Raji (cell line): ENCODE results near the gene MCTP1.

ENCODE experiments used
- POLR2A ChIP-seq: IDR thresholded peaks from 2 replicates; pipeline ENCODE4 v1.6.1; 2011; ENCODE audit warnings: low read depth, low read length, control low read depth; ENCODE audit not compliant: insufficient read depth

MCTP1 gene

DNA sequence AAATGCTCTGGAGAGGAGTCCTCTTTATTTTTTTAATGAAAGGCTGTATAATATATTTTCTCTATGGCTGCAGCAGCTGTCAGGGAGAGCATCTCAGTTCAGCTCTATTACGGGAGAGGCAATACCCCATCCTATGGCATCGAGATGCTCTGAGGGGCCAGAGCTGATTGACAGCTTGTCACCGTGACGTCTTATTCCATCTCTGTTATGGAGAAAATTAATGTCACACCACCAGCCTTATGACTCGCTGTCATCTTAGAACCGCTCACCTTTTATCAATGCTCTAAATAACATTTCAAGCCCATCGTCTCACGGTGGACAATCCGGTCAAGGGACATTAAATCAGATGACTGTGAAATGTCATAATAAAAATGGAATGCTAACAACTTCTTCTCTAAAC is 392.9 kb downstream of the MCTP1 start:
- TF ChIP-seq POLR2A = no peak

DNA sequence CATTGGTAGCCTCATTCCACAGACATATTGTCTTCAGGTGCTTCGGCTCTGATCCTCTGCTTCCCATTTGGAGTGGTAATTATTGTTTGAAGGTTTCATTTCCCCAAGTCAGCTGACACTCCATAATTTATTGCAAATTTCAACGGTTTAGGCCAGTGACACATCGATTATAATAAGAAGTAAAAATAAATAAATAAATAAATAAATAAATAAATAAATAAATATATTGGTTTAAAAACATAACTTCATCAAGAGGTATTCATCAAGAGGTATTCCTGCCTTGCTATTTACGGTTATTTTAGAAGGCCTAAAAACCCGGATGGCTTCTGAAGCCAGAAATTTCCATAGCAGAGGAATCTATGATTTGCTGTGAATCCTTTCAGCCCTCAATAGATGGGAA is 393.3 kb downstream of the MCTP1 start:
- no peak for TF ChIP-seq POLR2A

DNA sequence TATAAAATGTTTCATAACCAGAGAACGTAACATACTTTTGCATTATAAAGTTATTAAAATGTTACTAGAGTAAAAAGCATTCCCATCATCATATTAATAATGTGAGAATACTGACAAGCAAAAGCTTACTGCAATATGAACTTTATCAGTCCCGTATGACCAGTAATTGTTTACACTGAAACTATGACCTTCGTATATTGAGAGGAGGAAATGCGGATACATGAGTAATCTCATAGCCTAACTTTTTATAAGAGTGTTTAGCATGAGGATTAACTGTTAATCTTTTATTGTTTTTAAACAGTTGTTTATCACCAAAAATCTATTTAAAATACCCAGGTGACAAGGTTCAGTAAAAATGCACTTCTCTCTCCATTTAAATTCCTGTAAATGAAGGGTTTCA is 394.0 kb downstream of the MCTP1 start:
- TF ChIP-seq POLR2A = no peak

DNA sequence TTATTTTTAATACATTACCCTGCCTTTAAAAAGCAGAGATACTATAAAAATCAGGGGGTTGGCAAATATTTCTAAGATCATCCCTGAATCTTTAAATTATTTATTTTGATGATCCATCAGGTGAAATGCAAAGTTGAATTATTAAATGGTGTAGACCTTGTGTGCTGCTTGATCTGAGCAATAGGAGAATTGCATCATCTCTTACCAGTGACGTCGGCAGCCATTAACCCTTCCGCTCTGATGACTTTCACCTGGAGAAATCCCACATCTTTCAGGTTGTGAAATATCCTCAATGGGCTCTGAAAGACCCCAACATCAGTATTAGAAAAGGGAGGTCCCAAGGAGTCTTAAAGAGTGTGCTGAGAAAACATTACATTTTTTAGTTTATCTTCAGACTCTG is 396.2 kb downstream of the MCTP1 start:
- no peak for TF ChIP-seq POLR2A

DNA sequence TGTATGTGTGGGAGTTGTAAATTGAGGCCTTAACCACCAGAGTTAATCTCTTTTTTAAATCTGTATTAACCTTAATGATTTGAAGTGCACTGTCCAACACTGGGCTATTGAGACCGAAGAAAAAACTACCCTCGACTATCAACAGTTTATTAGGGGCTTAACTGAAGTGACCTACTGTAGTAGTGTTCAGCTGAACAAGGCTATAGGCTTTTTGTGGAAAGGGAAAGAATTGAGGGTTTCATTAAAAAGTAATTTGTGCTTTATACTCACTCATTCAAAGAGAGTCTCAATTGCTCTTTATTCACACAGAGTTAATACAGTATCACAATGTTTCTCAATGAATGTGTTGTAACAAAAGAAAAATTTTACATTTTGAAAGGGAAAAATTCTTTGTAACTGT is 399.0 kb downstream of the MCTP1 start:
- TF ChIP-seq POLR2A = no peak

DNA sequence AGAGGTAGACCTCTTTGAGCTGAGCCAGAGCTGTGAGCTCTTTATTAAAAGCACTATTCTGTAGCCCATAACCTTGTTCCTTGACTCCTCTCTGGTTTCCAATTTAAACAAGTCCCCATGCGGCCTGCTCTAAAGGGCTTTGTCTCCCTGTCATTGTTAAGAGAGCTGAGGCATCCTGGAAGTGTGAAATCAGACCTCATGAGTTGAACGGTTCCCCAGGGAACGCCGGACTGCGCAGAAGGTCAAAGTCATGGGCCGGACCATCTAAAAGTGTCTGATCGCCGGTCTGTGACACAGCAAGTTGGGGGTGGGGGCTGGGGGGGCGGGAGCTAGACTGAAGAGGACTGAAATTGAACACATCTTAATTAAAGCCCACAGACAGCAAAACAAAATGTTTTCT is 400.6 kb downstream of the MCTP1 start:
- TF ChIP-seq POLR2A = no peak

DNA sequence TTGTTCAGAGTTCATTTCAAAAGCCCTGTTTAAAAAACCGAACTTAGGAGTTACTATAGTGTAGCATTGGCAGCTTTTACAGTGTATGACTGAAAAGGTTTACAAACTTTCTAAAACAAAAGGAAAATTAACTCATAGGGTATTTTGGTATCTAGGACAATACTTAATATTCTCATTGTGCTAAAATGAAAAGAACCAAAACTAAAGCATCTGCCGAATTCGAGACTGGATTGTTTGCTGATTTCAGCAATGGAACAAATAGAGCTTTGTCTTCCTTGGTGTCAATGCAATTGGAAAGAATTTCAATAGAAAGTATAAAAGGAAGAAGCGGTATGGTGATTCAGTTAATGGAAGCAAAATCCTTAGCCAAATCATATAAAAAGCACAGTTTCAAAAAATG is 412.4 kb downstream of the MCTP1 start:
- no peak for TF ChIP-seq POLR2A

DNA sequence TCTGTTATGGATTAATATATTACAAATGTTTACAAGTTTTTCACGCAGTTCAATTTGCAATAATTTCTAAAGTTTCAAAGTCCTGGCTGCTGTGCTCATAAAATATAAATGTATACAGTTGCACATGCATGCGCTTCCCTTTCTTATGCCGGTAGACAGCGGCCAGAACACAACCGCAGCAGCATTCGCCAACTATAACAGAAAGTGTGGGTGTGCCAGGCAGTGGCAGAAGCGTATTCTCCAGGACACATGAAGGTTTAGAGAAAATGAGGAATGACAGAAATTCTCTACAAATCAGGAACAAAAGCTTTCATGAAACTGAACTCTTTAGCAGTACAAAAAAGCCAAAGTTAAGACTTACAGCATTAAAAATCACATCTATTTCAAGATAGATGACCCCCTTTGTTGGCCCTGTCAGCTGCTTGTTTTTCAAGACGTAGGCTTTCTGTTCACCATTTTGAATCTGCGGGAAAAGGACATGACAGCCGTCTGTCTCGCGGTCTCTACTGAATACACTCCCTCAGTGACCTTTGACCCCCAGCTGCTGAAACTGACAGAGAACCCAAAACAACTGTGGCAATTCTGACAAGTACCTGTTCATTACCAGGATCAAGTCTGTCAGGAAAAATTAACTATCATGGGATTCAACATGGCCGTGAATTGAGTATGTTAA is 414.2 kb downstream of the MCTP1 start:
- TF ChIP-seq POLR2A = no peak

DNA sequence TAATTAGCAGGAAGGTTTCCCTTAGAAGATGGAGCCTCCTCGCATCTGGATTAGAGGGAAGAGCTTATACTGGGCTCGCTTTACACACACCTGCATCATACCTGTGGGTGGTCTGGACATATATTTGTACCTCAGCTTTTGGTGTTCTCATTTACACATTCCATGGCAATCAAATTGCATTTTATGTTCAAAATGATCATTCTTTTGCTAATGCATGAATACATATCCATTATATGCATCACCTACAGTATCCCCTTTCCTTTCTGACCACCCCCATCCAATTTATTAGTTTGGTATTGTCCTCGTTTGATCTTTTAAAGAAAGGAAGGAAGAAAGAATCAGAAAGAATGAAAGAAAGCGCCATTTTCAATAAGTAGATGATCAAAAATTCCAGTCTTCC is 415.0 kb downstream of the MCTP1 start:
- TF ChIP-seq POLR2A = no peak

DNA sequence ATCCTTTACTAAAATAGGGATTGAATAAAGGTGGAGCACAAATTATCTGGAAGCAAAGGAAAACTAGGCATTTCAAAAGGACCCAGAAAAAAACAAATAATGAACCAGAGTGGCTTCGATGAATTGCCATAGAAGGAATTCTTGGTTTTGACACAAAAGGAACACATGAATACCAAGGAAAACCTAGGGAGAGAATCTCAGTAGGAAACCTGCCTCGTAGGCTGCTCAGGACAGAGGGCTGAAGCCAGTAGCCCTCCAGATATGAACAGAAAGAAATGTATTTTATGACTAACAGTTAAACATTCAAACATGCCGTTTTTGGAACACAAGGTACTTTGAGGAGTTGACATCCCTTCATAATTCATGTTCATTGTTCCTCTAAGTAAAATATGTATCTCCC is 420.9 kb downstream of the MCTP1 start:
- no peak for TF ChIP-seq POLR2A

DNA sequence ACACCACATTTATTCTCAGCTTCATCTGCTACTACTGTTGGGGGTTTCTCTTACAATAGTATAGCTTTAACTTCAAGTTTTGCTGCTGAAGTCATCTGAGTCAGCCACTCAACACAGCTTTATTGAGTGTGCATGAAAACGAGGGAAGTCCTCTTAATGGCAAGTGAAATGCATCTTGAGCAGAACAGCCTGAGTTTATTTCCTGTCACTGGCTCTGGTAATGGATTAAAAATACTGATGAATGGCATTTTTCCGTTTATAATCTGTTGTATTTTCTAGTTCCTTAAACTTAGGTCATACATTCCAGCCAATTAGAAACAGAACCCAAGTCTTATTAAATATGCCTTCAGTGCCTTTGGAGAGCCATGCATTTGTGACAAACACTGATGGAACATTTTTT is 427.8 kb downstream of the MCTP1 start:
- TF ChIP-seq POLR2A = no peak

DNA sequence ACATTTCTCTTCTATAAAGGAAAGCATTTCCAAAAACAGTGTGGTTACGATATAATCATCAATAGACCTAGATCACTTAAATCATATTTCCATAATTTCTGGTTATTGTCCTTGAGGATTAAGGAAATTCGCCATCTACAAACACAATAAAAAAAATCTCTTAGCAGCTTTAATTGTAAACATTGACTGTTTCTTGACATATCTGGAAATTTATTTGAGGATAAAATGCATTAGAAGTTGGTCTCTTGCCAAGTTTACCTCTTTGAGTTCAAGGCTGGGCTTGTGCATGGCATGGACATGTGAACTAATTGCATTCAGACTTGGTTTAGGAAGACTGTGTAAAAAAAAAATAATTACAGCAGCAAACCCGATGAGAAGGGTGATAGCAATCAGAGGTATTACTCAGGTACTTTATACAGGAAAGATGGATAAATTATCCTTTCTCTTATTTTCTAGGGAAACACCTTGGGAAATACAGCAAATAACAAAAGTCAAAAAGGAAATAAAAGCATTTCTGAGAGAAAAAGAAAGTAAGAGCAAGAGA is 428.6 kb downstream of the MCTP1 start:
- no peak for TF ChIP-seq POLR2A

DNA sequence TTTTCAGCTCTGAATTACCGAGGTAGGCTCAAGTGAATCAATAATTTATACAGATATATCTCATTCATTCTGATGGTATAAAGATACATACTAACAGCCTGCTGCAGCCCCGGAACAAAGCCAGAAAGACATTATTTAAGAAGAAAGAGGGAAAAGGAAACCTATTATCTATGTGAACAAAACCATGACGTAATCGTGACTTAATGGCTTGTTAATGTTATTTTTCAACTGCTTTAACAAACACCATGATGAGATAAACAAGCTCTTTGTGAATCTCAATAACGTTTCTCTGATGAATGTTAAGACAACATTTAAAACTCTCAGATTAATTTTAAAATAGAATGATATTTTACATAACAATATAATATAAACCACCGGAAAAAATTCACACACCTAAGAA is 429.4 kb downstream of the MCTP1 start:
- no peak for TF ChIP-seq POLR2A

DNA sequence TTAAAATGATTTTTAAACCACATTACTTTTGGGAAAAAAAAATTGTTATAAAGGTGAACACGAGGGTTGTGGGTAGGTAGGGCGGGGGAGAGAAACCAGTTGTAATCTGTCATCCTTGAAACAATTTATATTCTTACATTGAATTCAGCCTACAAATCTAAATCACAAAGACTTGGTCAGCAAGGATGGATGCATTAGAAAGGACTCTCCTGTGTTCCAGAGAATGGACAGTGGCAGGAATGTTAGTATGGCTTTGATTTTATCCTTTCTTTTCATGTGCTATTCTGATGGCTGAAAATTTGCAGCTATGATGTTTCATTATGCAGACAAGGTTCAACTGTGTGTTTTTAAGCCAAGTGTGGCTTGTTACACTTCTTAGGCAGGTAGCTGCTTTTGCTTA is 431.8 kb downstream of the MCTP1 start:
- TF ChIP-seq POLR2A = no peak

DNA sequence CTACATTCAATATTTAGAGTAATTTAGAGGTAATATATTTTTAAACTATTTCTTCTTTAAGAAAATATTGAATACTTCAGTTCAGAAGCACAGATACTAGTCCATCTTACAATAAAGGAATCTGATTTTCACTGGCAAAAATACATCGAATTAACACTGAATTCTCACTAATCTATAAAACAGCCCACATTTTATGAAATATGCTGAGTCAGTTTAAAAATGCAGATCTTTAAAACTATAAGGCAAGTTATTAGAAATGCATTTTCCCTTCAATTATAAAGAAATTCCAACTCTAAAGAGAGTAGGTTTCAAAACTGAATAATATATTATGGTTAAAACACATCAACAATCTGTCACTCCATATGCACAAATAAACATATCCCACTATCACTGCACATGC is 433.9 kb downstream of the MCTP1 start:
- no peak for TF ChIP-seq POLR2A

DNA sequence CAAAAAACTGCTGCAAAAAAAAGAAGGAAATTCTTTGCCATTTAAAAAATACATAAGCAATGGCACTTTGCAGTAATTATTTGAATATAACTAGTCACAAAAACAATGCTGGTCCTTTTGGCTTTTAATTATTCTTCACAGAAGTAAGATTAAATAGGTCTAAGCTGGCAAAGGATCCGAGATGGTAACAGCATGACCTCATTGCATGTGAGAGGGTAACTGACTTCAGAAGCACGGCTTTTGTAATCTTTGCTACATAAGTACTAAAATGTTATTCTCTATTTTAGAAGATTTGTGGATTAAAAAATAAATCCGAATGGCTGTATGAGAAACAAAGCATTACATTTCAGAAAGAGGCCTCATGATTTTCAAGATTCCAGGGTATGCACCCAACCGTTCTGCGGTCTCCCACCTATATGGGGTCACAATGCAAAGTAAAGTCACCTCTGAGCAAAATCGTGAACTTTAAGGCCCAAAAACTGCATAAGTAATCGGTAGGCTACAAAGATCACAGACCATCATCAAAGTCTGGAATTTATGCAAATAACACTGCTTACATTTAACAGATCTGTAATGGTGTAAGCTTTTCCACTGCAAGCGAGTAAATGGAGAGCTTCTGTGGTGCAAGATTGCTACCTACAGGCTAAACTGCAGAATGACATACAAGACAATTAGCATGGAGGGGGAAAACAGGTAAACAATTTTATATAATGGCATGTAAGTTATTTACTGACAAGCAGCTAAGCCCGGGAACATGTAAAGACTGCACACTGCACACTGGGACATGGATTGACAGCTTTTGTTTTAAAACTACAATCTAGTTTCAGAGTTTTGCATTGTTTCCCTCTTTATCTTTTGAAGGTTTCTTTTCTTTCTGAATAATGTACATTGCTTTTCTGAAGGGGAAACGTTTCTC is 434.8 kb downstream of the MCTP1 start:
- TF ChIP-seq POLR2A = no peak
